Hepatocyte (in vitro differentiated cells): Measurements from ENCODE around the gene MAPKAP1.

Experiments used
- CTCF ChIP-seq: fragments of 200-600 bp; sonication (generic); IDR thresholded peaks from 2 replicates; pipeline ENCODE4 v1.5.1; 2016; ENCODE audit warnings: antibody characterized with exemption, mild to moderate bottlenecking; ENCODE audit not compliant: poor library complexity
- EZH2 ChIP-seq: fragments of 200-600 bp; sonication (generic); IDR thresholded peaks from 2 replicates; pipeline ENCODE4 v1.6.1; 2016; ENCODE audit warnings: antibody characterized with exemption, mild to moderate bottlenecking, borderline replicate concordance

GRCh38 chr9:125494653-125494915 lies 212.4 kb downstream of the MAPKAP1 start:
- TF ChIP-seq CTCF (no peak), EZH2 (no peak)
